ENCODE measurements around the gene EEF1A2. TPM values are rescaled to one million over a fixed set of nuclear protein-coding genes. Genes with fewer than 3 reads are reported as not detected.

The EEF1A2 gene
- polyA plus RNA-seq, 3 donors: 0.08 TPM; not detected in 2

GRCh38 chr20:63469713-63470101 lies 29.2 kb downstream of the EEF1A2 start:
- no peak for TF ChIP-seq CTCF (IDR thresholded peaks at IDR 0.05)
- intact Hi-C loops (cut with micrococcal nuclease): no loop called here
- H3K4me2 ChIP-seq (replicated peaks; ENCODE audit: extremely low read depth, low read length, poor library complexity, severe bottlenecking): no peak overlapping the region

GRCh38 chr20:63469019-63469712 lies 29.7 kb downstream of the EEF1A2 start:
- peaks cover 5 to 30% of the 10 kb centered on the region in 2 donors for H3K27me3 ChIP-seq (ENCODE audit: control insufficient read depth in 2 of 2, insufficient read depth in 2 of 2, low read length in 2 of 2)

More at GRCh38 chr20:63469713-63470101, 29.2 kb downstream of the EEF1A2 start:
- H3K9me3 ChIP-seq (replicated peaks in 1 of 2; ENCODE audit: control insufficient read depth in 1 of 2, insufficient read depth in 1 of 2, low read length in 2 of 2): no peaks in the 10 kb centered on the region
- Mint-ChIP-seq H3K4me3 (no peak overlapping the region), H3K9me3 (peaks cover 0 to 4% (median 0%) of the 10 kb centered on the region in 7 donors), H3K36me3 (no peaks in the 10 kb centered on the region), H3K4me1 (no peaks in the 10 kb centered on the region), H3K27ac (no peak overlapping the region), H3K27me3 (ENCODE audit: low read depth in 3 of 3) (peaks cover 26 to 55% (median 44%) of the 10 kb centered on the region in 3 donors)
- H3K79me2 ChIP-seq (ENCODE audit: insufficient read depth, low read length): no peaks in the 10 kb centered on the region
- no peak overlapping the region for H3K9ac ChIP-seq (ENCODE audit: insufficient read depth, low read length, poor library complexity, severe bottlenecking)
- no peaks in the 10 kb centered on the region for H3K36me3 ChIP-seq (replicated peaks in 1 of 2; ENCODE audit: control insufficient read depth in 1 of 2, insufficient read depth in 2 of 2, low read length in 2 of 2)
- H2AFZ ChIP-seq (ENCODE audit: insufficient read depth, low read depth, low read length, poor library complexity, severe bottlenecking): no peak overlapping the region
- no peak overlapping the region for H3K27ac ChIP-seq (ENCODE audit: low read depth in 1 of 2, low read length in 2 of 2)
- H3K27me3 ChIP-seq (ENCODE audit: control insufficient read depth in 2 of 2, insufficient read depth in 2 of 2, low read length in 2 of 2): peaks cover 9 to 36% of the 10 kb centered on the region in 2 donors
- no peaks in the 10 kb centered on the region for H4K20me1 ChIP-seq (ENCODE audit: insufficient read depth, low read length)
- WGBS (ENCODE audit: insufficient coverage): 87% methylated on average over 13 of the region's 13 CpGs
- no peak overlapping the region for H3K4me3 ChIP-seq (replicated peaks in 1 of 3; ENCODE audit: low read depth in 2 of 3, low read length in 3 of 3)
- DNase-seq: no peak
- H3K4me1 ChIP-seq (ENCODE audit: control insufficient read depth in 1 of 2, insufficient read depth in 2 of 2, low read length in 2 of 2): no peaks in the 10 kb centered on the region

More at GRCh38 chr20:63469019-63469712, 29.7 kb downstream of the EEF1A2 start:
- H3K9ac ChIP-seq (ENCODE audit: insufficient read depth, low read length, poor library complexity, severe bottlenecking): no peak overlapping the region
- Mint-ChIP-seq H3K4me3 (no peak overlapping the region), H3K9me3 (peaks cover 0 to 4% (median 0%) of the 10 kb centered on the region in 7 donors), H3K27me3 (ENCODE audit: low read depth in 3 of 3) (peaks cover 21 to 51% (median 39%) of the 10 kb centered on the region in 3 donors), H3K36me3 (no peaks in the 10 kb centered on the region), H3K27ac (no peak overlapping the region), H3K4me1 (no peaks in the 10 kb centered on the region)
- no peaks in the 10 kb centered on the region for H3K36me3 ChIP-seq (replicated peaks in 1 of 2; ENCODE audit: control insufficient read depth in 1 of 2, insufficient read depth in 2 of 2, low read length in 2 of 2)
- no peak for TF ChIP-seq CTCF (IDR thresholded peaks at IDR 0.05)
- no peaks in the 10 kb centered on the region for H3K4me1 ChIP-seq (ENCODE audit: control insufficient read depth in 1 of 2, insufficient read depth in 2 of 2, low read length in 2 of 2)
- no peaks in the 10 kb centered on the region for H4K20me1 ChIP-seq (ENCODE audit: insufficient read depth, low read length)
- no peak overlapping the region for H3K27ac ChIP-seq (ENCODE audit: low read depth in 1 of 2, low read length in 2 of 2)
- WGBS (ENCODE audit: insufficient coverage): 87% methylated on average over 20 of the region's 22 CpGs
- intact Hi-C loops (cut with micrococcal nuclease): no loop called here
- DNase-seq: no peak
- no peaks in the 10 kb centered on the region for H3K79me2 ChIP-seq (ENCODE audit: insufficient read depth, low read length)
- no peak overlapping the region for H3K4me3 ChIP-seq (replicated peaks in 1 of 3; ENCODE audit: low read depth in 2 of 3, low read length in 3 of 3)
- H3K9me3 ChIP-seq (replicated peaks in 1 of 2; ENCODE audit: control insufficient read depth in 1 of 2, insufficient read depth in 1 of 2, low read length in 2 of 2): no peaks in the 10 kb centered on the region
- H3K4me2 ChIP-seq (replicated peaks; ENCODE audit: extremely low read depth, low read length, poor library complexity, severe bottlenecking): no peak overlapping the region
- H2AFZ ChIP-seq (ENCODE audit: insufficient read depth, low read depth, low read length, poor library complexity, severe bottlenecking): no peak overlapping the region

Data from CD14-positive monocyte (primary cell).